Liver (tissue), 3 donors: ENCODE data around the gene RAG1.

Source experiments
- EGR1 ChIP-seq, 2 donors: IDR thresholded peaks; 2 replicates each; pipeline ENCODE4 v1.6.1; 2016 to 2018; ENCODE audit warnings: antibody characterized with exemption in 2 of 2, low read depth in 2 of 2
- RAD21 ChIP-seq, 2 donors: IDR thresholded peaks; 2 replicates each; pipeline ENCODE4 v1.6.1; 2016; ENCODE audit warnings: antibody characterized with exemption in 2 of 2, mild to moderate bottlenecking in 2 of 2
- RXRA ChIP-seq, 2 donors: IDR thresholded peaks; 2 replicates each; pipeline ENCODE4 v1.6.1; 2017 to 2018; ENCODE audit warnings: antibody characterized with exemption in 2 of 2, mild to moderate bottlenecking in 1 of 2
- TAF1 ChIP-seq: conservative IDR thresholded peaks from 2 replicates; pipeline ENCODE4 v1.6.1; 2016; ENCODE audit warnings: antibody characterized with exemption, mild to moderate bottlenecking
- TF ChIP-seq, protein P1 (sequence below): fragments of 150-350 bp; IDR thresholded peaks from 2 replicates; pipeline ENCODE4 v1.5.1; 2017; ENCODE audit warnings: improper control_type of control experiment, low read depth, low read length; ENCODE audit not compliant: missing input control
- TF ChIP-seq, protein P2 (sequence below): IDR thresholded peaks from 2 replicates; pipeline ENCODE4 v1.6.1; 2016; ENCODE audit warnings: antibody characterized with exemption
- TF ChIP-seq, protein P3 (sequence below): IDR thresholded peaks from 2 replicates; pipeline ENCODE4 v1.6.1; 2016; ENCODE audit warnings: antibody characterized with exemption, mild to moderate bottlenecking
- donor health status: healthy.
- donor health status: healthy.

GRCh38 chr11:36615826-36616225, 48.0 kb downstream of the RAG1 start:
- TF ChIP-seq RAD21 (IDR thresholded peaks at IDR 0.05) (no peak), RXRA (IDR thresholded peaks at IDR 0.05) (no peak), TAF1 (no peak), EGR1 (IDR thresholded peaks at IDR 0.05; ENCODE audit: low read depth in 2 of 2) (no peak)
- TF ChIP-seq, protein P1, sequence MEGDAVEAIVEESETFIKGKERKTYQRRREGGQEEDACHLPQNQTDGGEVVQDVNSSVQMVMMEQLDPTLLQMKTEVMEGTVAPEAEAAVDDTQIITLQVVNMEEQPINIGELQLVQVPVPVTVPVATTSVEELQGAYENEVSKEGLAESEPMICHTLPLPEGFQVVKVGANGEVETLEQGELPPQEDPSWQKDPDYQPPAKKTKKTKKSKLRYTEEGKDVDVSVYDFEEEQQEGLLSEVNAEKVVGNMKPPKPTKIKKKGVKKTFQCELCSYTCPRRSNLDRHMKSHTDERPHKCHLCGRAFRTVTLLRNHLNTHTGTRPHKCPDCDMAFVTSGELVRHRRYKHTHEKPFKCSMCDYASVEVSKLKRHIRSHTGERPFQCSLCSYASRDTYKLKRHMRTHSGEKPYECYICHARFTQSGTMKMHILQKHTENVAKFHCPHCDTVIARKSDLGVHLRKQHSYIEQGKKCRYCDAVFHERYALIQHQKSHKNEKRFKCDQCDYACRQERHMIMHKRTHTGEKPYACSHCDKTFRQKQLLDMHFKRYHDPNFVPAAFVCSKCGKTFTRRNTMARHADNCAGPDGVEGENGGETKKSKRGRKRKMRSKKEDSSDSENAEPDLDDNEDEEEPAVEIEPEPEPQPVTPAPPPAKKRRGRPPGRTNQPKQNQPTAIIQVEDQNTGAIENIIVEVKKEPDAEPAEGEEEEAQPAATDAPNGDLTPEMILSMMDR: no peak
- TF ChIP-seq, protein P2, sequence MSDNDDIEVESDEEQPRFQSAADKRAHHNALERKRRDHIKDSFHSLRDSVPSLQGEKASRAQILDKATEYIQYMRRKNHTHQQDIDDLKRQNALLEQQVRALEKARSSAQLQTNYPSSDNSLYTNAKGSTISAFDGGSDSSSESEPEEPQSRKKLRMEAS: no peak
- TF ChIP-seq, protein P3, sequence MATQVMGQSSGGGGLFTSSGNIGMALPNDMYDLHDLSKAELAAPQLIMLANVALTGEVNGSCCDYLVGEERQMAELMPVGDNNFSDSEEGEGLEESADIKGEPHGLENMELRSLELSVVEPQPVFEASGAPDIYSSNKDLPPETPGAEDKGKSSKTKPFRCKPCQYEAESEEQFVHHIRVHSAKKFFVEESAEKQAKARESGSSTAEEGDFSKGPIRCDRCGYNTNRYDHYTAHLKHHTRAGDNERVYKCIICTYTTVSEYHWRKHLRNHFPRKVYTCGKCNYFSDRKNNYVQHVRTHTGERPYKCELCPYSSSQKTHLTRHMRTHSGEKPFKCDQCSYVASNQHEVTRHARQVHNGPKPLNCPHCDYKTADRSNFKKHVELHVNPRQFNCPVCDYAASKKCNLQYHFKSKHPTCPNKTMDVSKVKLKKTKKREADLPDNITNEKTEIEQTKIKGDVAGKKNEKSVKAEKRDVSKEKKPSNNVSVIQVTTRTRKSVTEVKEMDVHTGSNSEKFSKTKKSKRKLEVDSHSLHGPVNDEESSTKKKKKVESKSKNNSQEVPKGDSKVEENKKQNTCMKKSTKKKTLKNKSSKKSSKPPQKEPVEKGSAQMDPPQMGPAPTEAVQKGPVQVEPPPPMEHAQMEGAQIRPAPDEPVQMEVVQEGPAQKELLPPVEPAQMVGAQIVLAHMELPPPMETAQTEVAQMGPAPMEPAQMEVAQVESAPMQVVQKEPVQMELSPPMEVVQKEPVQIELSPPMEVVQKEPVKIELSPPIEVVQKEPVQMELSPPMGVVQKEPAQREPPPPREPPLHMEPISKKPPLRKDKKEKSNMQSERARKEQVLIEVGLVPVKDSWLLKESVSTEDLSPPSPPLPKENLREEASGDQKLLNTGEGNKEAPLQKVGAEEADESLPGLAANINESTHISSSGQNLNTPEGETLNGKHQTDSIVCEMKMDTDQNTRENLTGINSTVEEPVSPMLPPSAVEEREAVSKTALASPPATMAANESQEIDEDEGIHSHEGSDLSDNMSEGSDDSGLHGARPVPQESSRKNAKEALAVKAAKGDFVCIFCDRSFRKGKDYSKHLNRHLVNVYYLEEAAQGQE: no peak
